ENCODE measurements around the gene FOXA3. TPM values are rescaled to one million over a fixed set of nuclear protein-coding genes. Genes with fewer than 3 reads are reported as not detected.

The FOXA3 gene
- 0.33 and 1.4 TPM in 2 replicates for total RNA-seq

GRCh38 chr19:45863840-45864628 is at the start of gene FOXA3:
Gene FOXA3 (plus strand): TSS chr19:45864326. CDS start chr19:45864457, 131 bp downstream.

GRCh38 chr19:45814851-45815480 is 49.2 kb upstream of the FOXA3 start, which contains the start of gene RSPH6A:
Gene RSPH6A (minus strand): TSS chr19:45815308. CDS start chr19:45815176, 132 bp downstream.

GRCh38 chr19:45862564-45863334 is 1.4 kb upstream of the FOXA3 start, which contains the start of gene SYMPK:
Gene SYMPK (minus strand): TSS chr19:45863147. CDS start chr19:45854495, 8,652 bp downstream.

GRCh38 chr19:45885556-45886426 is 21.7 kb downstream of the FOXA3 start, which contains the start of gene IRF2BP1:
Gene IRF2BP1 (minus strand): TSS chr19:45886141. CDS start chr19:45885774, 367 bp downstream.

GRCh38 chr19:45901912-45902650 is 38.0 kb downstream of the FOXA3 start, which contains the start of gene MYPOP:
Gene MYPOP (minus strand): TSS chr19:45902613. CDS start chr19:45901773, 840 bp downstream.

GRCh38 chr19:45913874-45914830 is 50.0 kb downstream of the FOXA3 start, which contains the start of gene NANOS2:
Gene NANOS2 (minus strand): TSS chr19:45914778. CDS start chr19:45914693, 85 bp downstream.

Other genes starting within 250 kb of the FOXA3 start
- 16.4 and 17.9 TPM in 2 replicates for gene EML2, start 224.9 kb upstream of the FOXA3 start, total RNA-seq
- 0.51 TPM in 1 of 2 replicates, not detected in the other for gene GIPR, start 196.1 kb upstream of the FOXA3 start, total RNA-seq
- 134 and 228 TPM in 2 replicates for gene SNRPD2, start 172.4 kb upstream of the FOXA3 start, total RNA-seq
- 22.2 and 29.7 TPM in 2 replicates for gene QPCTL, start 171.7 kb upstream of the FOXA3 start, total RNA-seq
- gene FBXO46, start 133.4 kb upstream of the FOXA3 start, total RNA-seq: 11.9 and 15.3 TPM in 2 replicates
- not detected in 2 replicates for gene MEIOSIN, start 130.9 kb upstream of the FOXA3 start, total RNA-seq
- 14.2 and 26.9 TPM in 2 replicates for gene SIX5, start 95.1 kb upstream of the FOXA3 start, total RNA-seq
- 8.5 and 23.1 TPM in 2 replicates for gene DMPK, start 81.8 kb upstream of the FOXA3 start, total RNA-seq
- gene DMWD, start 71.5 kb upstream of the FOXA3 start, total RNA-seq: 35.0 and 39.7 TPM in 2 replicates
- under 0.01 TPM in 1 of 2 replicates, not detected in the other for gene RSPH6A, start 49.0 kb upstream of the FOXA3 start, total RNA-seq
- 45.0 and 54.6 TPM in 2 replicates for gene SYMPK, start 1.2 kb upstream of the FOXA3 start, total RNA-seq
- gene IRF2BP1, start 21.8 kb downstream of the FOXA3 start, total RNA-seq: 28.0 and 39.0 TPM in 2 replicates
- 3.6 and 5.5 TPM in 2 replicates for gene MYPOP, start 38.3 kb downstream of the FOXA3 start, total RNA-seq
- gene NANOS2, start 50.5 kb downstream of the FOXA3 start, total RNA-seq: not detected in 2 replicates
- not detected in 2 replicates for gene NOVA2, start 109.5 kb downstream of the FOXA3 start, total RNA-seq
- 10.3 and 15.5 TPM in 2 replicates for gene CCDC61, start 131.1 kb downstream of the FOXA3 start, total RNA-seq
- not detected in 2 replicates for gene PGLYRP1, start 158.7 kb downstream of the FOXA3 start, total RNA-seq
- not detected in 2 replicates for gene IGFL4, start 176.7 kb downstream of the FOXA3 start, total RNA-seq

Measured in mesangial cell (primary cell).